Neural progenitor cell (in vitro differentiated cells): ENCODE measurements around the gene ZC3H12A.

Source experiments
- EZH2 ChIP-seq: fragments of 200-600 bp; sonication (generic); IDR thresholded peaks from 2 replicates; pipeline ENCODE4 v1.6.1; 2017; ENCODE audit warnings: antibody characterized with exemption, mild to moderate bottlenecking, moderate library complexity
- TF ChIP-seq, protein P1 (sequence below): fragments of 200-600 bp; sonication (generic); IDR thresholded peaks from 2 replicates; pipeline ENCODE4 v1.5.1; 2017; ENCODE audit warnings: antibody characterized with exemption, mild to moderate bottlenecking

- no peak for TF ChIP-seq EZH2
- TF ChIP-seq, protein P1, sequence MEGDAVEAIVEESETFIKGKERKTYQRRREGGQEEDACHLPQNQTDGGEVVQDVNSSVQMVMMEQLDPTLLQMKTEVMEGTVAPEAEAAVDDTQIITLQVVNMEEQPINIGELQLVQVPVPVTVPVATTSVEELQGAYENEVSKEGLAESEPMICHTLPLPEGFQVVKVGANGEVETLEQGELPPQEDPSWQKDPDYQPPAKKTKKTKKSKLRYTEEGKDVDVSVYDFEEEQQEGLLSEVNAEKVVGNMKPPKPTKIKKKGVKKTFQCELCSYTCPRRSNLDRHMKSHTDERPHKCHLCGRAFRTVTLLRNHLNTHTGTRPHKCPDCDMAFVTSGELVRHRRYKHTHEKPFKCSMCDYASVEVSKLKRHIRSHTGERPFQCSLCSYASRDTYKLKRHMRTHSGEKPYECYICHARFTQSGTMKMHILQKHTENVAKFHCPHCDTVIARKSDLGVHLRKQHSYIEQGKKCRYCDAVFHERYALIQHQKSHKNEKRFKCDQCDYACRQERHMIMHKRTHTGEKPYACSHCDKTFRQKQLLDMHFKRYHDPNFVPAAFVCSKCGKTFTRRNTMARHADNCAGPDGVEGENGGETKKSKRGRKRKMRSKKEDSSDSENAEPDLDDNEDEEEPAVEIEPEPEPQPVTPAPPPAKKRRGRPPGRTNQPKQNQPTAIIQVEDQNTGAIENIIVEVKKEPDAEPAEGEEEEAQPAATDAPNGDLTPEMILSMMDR, result no peak
Measured at GRCh38 chr1:37478890-37479254, 4.5 kb downstream of the ZC3H12A start.
